Activated naive CD4-positive, alpha-beta T cell treated with Interleukin-2 at 50 U/mL for 16 hours (primary cell): ENCODE data around the gene UBE3A.

ENCODE experiments used
- DNase-seq: peaks from one replicate; pipeline ENCODE4 v3.0.0-alpha.2; 2020

UBE3A gene

DNA sequence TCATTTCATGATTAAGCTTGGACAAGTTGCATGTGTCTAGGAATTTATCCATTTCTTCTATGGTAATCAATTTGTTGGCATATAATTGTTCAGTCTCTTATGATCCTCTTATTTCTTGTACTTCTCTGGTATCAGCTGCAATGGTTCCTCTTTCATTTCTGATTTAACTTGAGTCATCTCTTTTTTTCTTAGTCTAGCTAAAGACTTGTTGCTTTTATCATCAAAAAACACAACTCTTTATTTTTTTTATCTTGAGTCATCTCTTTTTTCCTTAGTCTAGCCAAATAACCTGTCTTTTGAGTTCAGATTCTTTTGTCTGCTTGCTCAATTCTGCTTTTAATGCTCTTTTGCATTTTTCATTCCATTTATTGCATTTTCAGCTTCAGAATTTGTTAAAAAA, 37.3 kb downstream of the UBE3A start:
- DNase-seq, result no peak

DNA sequence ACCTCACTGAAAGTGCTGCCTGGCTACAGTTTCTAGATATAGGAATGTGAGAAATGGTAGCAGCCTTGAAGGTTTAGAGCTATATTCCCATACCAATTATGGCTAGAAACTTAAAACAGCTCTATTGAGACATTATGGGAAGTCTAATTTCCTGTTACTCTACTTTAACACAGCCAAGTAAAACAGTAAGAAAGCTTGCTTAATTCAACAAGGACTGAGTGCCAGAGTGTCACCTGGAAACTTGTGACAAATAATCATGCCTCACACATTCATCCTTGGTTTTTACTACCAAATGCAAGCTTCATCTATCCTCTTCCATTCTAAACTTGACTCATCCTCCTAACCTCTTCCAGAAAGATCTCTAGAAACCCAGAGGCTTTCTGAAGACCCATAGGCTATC, 41.7 kb downstream of the UBE3A start:
- DNase-seq, result no peak

DNA sequence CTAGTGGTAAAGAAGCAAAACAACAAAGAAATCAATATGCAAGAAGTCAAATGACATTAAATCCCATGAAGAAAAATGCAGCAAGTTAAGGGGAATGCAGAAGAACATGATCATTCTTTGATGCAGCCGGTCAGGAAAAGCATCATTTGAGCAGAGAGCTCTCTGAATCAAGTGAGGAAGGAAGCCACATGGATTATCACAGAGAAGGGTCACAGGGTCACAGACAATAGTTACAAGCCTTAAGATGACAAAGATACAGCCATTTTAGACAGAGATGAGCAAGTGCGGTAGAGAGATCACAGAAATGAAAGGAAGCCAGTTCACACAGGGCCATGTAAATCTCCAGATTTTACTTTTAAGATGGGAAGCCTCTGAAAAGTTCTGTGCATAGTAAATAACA, 43.9 kb downstream of the UBE3A start:
- DNase-seq, result no peak

DNA sequence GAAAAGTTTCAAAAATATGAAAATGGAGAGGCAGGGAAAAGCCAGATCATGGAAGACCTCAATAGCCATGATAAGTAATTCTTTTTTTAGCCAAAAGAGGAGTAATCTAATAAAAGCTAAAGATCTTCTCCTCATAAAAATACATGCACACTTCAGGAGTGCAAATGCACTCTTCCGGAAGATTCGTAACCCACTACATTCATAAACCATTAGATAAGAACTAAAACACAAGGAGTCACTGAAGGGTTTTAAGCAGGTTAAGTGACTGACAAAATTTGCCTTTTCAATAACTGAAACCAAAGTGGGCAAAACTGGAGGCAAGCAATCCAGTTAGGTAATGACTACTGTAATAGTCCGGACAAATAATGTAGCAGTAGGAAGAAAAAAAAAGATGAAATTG, 46.0 kb downstream of the UBE3A start:
- DNase-seq, result no peak

DNA sequence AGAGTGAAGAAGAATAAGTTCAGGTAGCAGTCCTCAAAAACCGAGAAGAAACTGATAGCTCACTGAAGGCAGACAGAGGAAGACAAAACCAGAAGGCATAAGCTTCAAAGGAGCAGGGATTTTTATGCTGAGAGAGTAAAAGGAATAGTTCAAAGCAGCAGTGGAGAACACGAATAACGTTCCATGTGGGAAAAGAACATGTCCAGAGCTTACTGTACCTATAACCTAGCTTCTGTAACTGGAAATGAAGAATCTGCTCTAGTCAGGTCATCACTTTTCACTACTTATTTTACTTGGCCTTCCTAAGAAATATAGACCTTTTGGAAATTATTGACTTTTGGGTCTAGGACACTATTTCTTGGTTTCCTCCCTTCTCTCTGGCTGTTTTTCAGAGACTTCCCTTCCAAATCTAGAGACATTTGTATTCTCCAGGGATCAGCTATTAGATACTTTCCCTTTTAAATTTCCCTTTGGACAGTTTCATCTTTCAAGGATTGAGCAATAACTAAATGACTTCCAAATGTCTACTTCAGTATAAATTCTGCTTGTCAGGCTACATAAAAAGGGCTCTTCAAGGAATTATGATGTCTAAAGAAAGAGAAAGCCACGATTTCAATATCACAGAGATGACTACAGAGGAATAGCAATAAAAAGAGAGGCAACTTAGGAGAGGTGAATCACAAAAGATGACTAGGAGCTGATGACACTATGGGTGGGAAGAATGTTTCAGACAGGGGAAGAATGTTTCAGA, 46.7 kb downstream of the UBE3A start:
- DNase-seq, result no peak

DNA sequence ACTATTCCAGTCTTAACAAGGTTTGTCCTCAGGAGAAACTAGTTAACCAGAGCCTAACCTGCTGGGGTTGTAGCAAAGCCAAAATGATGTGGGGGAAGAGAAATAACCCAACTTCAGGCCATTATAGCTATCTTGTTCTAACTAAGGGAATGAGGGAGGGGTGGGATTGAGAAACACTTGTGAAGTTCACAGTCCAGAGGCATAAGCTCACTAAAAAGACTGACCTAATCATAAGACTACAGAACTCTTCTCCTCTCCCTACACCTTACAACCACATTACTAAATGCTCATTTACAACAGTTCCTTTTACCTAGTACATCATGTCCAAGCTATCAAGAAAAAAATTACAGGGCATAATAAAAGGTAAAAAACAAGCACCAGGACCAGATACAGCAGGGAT, 52.8 kb downstream of the UBE3A start:
- no peak for DNase-seq

DNA sequence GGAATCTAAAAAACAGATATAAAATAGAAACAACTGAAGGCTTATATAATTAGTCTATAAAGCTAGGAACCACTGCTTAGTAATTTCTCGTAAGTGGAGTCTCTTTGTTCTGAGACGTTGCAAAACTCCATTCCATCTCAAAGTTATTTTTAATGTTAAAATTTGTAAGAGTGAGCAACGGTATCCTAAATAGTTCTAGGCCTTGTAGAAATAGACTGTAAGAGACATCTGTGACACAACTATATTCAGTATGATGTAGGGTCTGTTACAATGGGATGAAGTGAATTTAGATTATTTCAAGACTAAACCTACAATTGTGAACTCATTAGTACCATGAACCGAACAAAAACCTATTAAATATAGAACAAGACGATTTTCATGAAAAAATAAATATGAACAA, 57.2 kb downstream of the UBE3A start:
- no peak for DNase-seq

GRCh38 chr15:25378501-25378901, 60.3 kb downstream of the UBE3A start:
- DNase-seq, result no peak

DNA sequence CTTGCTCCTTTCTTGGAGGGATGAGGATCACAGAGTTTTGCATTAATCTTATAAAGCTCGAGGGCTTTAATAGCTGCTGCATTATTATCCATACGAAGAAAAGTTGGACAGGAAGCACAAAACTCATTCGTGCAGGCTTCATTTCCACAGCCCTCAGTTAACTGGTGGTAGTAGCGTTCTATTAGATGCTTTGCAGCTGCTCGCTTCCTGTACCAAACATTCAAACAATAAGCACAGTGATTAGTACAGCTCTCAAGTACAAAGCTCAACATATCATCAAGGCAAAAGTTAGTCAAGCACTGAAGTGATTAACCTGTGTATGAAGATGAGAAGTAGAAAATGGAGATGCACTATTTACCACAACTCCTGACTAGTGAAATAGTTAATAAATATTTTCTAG, 63.3 kb downstream of the UBE3A start:
- DNase-seq, result no peak

- DNase-seq, result no peak
Measured at GRCh38 chr15:25374143-25374542, 64.7 kb downstream of the UBE3A start.

GRCh38 chr15:25372298-25372697, 66.5 kb downstream of the UBE3A start:
- no peak for DNase-seq

GRCh38 chr15:25368850-25369249, 70.0 kb downstream of the UBE3A start:
- no peak for DNase-seq

GRCh38 chr15:25366058-25366457, 72.8 kb downstream of the UBE3A start:
- DNase-seq, result no peak

DNA sequence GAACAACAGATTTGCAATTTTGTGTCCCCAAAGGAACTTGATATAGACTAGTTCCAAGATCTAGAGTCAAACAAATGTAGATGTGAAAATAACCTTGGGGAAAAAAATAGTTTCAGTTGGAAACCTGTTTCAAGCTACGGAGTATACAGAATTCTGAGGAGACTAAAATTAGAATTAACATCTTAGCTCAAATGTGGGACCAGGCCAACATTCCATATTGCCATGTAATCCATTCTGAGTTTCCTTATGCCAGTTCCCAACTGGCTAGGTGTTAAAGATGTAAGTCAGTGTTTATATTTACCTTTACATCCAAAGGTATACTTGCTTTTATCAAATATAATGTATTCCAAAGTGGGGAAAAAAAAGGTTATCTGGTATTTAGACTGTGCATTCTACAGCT, 76.3 kb downstream of the UBE3A start:
- DNase-seq, result no peak

GRCh38 chr15:25347707-25348106, 91.1 kb downstream of the UBE3A start:
- DNase-seq, result no peak

DNA sequence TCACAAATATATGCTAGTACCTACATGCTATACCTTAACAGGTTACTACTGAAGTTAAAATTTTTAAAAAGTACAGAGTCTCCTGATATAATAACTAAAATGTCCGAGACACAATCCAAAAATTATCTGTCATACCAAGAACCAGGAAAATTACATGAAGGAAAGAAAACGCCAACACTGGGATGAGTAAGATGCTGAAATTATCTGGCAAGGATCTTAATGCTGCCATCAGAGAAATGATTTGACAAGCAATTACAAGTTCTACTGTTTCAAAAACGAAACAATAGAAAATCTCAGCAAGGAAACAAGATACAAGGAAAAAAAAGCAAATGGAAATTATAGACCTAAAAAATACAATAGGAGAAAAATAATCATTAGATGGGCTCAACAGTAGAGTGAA, 92.5 kb downstream of the UBE3A start:
- no peak for DNase-seq

- DNase-seq, result no peak
Measured at GRCh38 chr15:25345943-25346342, 92.9 kb downstream of the UBE3A start.

DNA sequence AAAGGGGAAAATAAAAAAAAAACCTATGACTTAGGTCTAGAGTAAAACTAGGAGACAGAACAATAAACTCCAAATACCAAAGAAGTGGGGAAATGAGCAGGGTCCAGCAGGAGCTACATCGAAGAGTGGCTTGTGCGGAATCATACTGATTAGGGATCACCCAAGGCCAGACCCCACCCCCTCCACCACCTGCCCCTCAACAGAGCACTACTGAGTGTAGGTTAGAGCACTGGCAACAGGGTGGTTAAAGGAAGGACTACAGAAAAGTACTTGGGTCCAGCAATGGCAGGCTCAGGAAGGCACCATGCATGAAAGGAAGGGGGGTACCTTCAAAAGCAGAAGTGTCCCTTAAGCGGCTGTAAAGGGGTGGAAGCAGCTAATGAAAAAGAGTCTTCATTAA, 96.2 kb downstream of the UBE3A start:
- no peak for DNase-seq

GRCh38 chr15:25339431-25339830, 99.4 kb downstream of the UBE3A start:
- DNase-seq, result no peak

- DNase-seq, result no peak
Measured at GRCh38 chr15:25335279-25335678, 103.5 kb downstream of the UBE3A start.

- no peak for DNase-seq
Measured at GRCh38 chr15:25333049-25333448, 105.8 kb downstream of the UBE3A start.

GRCh38 chr15:25332306-25332705, 106.5 kb downstream of the UBE3A start:
- DNase-seq, result no peak

DNA sequence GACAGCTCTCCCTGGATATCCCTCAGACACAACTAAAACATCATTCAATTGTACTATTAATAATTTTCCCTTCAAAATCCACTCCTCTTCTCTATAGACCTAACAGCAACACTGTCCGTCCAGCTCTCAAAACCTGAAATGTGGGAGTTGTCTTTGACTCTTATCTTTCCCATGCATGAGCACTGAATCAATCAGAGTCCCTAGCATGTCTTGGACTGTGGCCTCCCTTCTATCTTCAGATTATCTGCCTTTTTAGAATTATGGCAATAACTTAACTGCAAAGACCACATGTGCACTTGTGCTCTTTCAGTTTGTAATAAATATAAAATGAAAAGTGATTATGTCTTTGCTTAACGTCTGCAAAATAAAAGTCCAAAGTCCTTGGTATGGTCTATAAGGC, 107.0 kb downstream of the UBE3A start:
- no peak for DNase-seq

- no peak for DNase-seq
Measured at GRCh38 chr15:25331404-25331803, 107.4 kb downstream of the UBE3A start.

- DNase-seq, result no peak
Measured at GRCh38 chr15:25329696-25330095, 109.1 kb downstream of the UBE3A start.

GRCh38 chr15:25327686-25328085, 111.1 kb downstream of the UBE3A start:
- DNase-seq, result no peak
